ENCODE data around the gene NRF1.
"Not testable (repeated sequence)": the region's sequence is repeated elsewhere in the genome, so short reads cannot be mapped to it uniquely, and the experiment has no call there.

Gene NRF1

GRCh38 chr7:129649128-129649690 is 37.7 kb downstream of the NRF1 start:
- DNase-seq (ENCODE audit: low spot score), result no peak

GRCh38 chr7:129650056-129650758 is 38.7 kb downstream of the NRF1 start:
- DNase-seq (ENCODE audit: low spot score), result no peak

- DNase-seq (ENCODE audit: low spot score), result no peak
These were observed 41.4 kb downstream of the NRF1 start for GRCh38 chr7:129652914-129653313.

- no peak for DNase-seq (ENCODE audit: low spot score)
These were observed 44.3 kb downstream of the NRF1 start for GRCh38 chr7:129655811-129656210.

- no peak for DNase-seq (ENCODE audit: low spot score)
These were observed 45.8 kb downstream of the NRF1 start for GRCh38 chr7:129657363-129657762.

GRCh38 chr7:129659907-129660306 is 48.4 kb downstream of the NRF1 start:
- DNase-seq (ENCODE audit: low spot score), result not testable (repeated sequence)

- DNase-seq (ENCODE audit: low spot score), result no peak
These were observed 50.2 kb downstream of the NRF1 start for GRCh38 chr7:129661645-129662182.

GRCh38 chr7:129663240-129663639 is 51.7 kb downstream of the NRF1 start:
- DNase-seq (ENCODE audit: low spot score), result not testable (repeated sequence)

- peak; percentile 59 for DNase-seq (ENCODE audit: low spot score)
These were observed 52.8 kb downstream of the NRF1 start for GRCh38 chr7:129664029-129665012.

GRCh38 chr7:129665013-129665401 is 53.5 kb downstream of the NRF1 start:
- peak; percentile 61 for DNase-seq (ENCODE audit: low spot score)

- DNase-seq (ENCODE audit: low spot score), result no peak
These were observed 55.6 kb downstream of the NRF1 start for GRCh38 chr7:129667116-129667515.

GRCh38 chr7:129667551-129667950 is 56.0 kb downstream of the NRF1 start:
- DNase-seq (ENCODE audit: low spot score), result no peak

GRCh38 chr7:129669901-129670300 is 58.4 kb downstream of the NRF1 start:
- no peak for DNase-seq (ENCODE audit: low spot score)

GRCh38 chr7:129670656-129671055 is 59.1 kb downstream of the NRF1 start:
- no peak for DNase-seq (ENCODE audit: low spot score)

- no peak for DNase-seq (ENCODE audit: low spot score)
These were observed 59.7 kb downstream of the NRF1 start for GRCh38 chr7:129671266-129671665.

GRCh38 chr7:129674475-129674874 is 63.0 kb downstream of the NRF1 start:
- DNase-seq (ENCODE audit: low spot score), result not testable (repeated sequence)

GRCh38 chr7:129675521-129675920 is 64.0 kb downstream of the NRF1 start:
- no peak for DNase-seq (ENCODE audit: low spot score)

- no peak for DNase-seq (ENCODE audit: low spot score)
These were observed 64.7 kb downstream of the NRF1 start for GRCh38 chr7:129676017-129676897.

- DNase-seq (ENCODE audit: low spot score), result no peak
These were observed 66.3 kb downstream of the NRF1 start for GRCh38 chr7:129677796-129678195.

- DNase-seq (ENCODE audit: low spot score), result no peak
These were observed 67.1 kb downstream of the NRF1 start for GRCh38 chr7:129678606-129679005.

GRCh38 chr7:129680400-129680799 is 68.9 kb downstream of the NRF1 start:
- no peak for DNase-seq (ENCODE audit: low spot score)
